HG03442 (cell line): ENCODE results near the gene SERAC1.

Experiments
- ATAC-seq: cut with Tn5 transposase; IDR thresholded peaks from one replicate; pipeline ENCODE4 v1.9.1; 2021; ENCODE audit warnings: mild to moderate bottlenecking, moderate library complexity; ENCODE audit not compliant: unreplicated experiment

Gene SERAC1

GRCh38 chr6:158081657-158081935, 86.5 kb downstream of the SERAC1 start:
- ATAC-seq: no peak

DNA sequence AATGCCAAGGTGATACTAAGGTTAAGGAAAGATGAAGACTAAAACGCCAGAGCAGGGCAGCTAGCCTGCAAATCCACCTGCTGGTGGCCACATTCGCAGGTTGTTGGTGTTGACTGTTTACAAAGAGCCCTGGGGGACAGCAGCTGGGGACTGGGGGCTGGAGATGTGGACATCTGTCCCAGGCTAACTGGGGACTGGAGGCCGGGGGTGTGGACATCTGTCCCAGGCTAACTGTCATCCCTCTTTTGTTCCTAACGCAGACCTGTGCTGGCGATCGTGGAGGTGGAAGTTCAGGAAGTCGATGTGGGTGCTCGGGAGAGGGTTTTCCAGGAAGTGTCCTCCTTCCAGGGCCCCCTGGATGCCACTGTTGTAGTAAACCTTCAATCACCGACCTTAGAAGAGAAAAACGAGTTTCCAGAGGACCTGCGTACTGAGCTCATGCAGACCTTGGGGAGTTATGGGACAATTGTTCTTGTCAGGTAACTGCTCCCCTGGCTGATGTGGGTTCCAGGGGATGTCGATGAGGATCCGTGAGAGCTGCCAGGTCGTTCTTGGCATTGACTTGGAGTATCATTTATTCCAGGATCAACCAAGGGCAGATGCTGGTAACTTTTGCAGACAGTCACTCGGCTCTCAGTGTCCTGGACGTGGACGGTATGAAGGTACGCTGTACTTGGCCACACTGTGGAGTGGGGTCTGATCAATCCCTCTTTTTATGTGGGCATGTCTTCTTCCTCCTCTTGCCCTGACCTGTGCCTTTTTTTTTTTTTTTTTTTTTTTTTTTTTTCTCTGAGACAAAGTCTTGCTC, 87.0 kb downstream of the SERAC1 start:
- no peak for ATAC-seq

- no peak for ATAC-seq
Measured at GRCh38 chr6:158078320-158078719, 89.7 kb downstream of the SERAC1 start.

- no peak for ATAC-seq
Measured at GRCh38 chr6:158077676-158078075, 90.4 kb downstream of the SERAC1 start.

DNA sequence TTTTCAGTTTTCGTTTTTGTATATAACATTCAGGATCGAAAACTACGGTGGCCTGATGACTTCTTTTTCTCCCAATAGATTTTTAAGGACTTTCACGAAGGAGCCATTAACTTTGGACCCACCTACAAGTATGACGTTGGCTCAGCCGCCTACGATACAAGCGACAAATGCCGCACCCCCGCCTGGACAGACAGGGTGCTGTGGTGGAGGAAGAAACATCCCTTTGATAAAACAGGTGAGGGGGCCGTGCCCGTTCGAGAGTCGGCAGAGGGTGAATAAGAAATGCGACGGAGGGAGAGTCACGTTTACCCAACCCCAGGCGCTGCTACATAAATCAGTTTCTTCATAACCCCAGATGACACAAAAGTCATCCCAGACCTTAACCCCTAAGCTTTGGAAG, 91.5 kb downstream of the SERAC1 start:
- ATAC-seq: no peak

- no peak for ATAC-seq
Measured at GRCh38 chr6:158073776-158074175, 94.3 kb downstream of the SERAC1 start.

DNA sequence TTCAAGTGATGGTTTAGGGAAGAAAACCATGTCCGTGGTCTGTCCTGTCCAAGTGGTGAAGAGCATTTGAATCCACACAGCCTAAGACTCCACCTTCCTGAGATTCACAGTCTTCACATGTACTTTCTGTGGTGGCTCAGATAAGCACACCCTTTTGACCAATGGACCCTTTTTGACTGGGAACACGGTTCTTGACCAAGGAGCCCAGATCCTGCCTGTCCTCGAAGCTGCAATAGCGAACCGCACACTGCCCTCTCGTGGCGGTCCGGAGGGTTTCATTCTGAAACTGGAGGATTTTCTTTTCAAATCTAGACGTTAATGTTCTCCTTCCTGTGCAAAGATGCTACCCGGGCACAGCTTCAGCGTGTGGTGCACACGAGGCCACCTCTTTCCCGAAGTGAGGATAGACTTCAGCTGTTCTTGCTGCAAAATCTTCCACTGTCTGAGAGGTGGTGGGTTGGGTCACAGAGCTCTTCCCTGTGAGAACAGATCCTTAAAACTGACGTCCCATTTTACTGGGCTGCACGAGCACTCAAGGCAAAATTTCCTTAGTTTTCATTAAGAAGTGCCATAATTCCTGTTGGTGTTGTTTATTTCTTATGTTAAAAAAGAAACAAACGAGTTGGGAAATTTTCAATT, 95.9 kb downstream of the SERAC1 start:
- ATAC-seq: no peak

GRCh38 chr6:158071121-158072082, 96.7 kb downstream of the SERAC1 start:
- ATAC-seq: no peak

GRCh38 chr6:158070513-158070912, 97.5 kb downstream of the SERAC1 start:
- ATAC-seq: no peak

DNA sequence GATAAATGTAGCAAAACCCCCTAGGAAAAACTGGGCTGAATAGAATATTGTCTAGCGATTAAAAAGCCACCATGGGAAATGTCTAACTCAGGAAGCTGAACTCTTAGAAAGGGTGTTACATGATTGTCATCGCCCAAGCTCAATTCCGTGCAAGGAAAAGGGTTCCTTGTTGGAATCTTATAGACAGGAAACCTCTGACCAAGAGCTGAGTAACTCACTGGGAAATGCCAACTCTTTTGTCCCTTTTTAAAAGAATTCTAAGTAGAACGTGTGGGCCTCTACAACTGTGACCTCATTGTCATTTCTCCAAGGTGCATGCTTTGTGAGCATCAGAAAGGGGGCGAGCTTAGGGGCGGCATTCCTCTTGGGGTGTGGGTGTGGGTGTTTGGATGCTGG, 98.3 kb downstream of the SERAC1 start:
- no peak for ATAC-seq

DNA sequence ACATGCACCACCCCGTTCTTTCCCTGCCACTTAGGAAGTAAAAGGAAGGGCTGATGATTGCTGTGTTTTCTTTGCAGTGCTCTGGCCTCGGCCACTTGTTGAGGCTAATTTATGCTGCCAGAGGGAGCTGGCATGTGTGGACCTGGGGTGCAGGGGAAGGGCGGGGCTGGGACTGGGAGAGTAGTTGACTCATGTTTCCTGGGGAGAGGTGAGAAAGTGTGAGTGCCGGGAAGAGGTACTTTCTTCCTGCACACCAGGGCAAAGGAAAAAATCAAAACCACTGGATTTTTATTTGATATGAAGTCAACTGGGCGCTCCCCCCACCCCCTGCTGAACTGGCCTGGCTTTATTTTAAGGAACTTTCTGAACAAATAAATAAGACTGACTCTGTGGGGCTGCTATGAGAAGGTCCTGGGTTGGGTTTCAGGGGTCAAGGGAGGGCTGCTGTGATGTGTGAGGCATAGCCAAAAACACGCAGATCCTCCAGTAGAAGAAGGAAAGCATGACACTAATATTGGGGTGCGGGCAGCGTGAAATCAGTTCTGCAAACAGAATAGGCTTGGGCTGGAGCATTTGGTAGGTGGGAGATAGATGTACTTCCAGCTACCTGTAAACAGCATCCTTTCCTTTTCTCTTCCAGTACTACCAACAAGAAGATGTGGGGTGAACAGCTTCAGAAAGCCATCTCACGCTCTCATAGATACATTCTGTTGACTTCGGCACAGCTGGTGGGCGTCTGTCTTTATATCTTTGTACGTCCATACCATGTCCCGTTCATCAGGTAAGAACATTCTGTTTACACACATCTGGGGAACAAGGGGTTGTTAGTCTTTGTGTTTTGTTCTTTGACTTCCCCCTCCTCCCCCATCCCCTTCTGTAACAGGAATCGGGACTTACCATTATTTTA, 98.9 kb downstream of the SERAC1 start:
- ATAC-seq: no peak

DNA sequence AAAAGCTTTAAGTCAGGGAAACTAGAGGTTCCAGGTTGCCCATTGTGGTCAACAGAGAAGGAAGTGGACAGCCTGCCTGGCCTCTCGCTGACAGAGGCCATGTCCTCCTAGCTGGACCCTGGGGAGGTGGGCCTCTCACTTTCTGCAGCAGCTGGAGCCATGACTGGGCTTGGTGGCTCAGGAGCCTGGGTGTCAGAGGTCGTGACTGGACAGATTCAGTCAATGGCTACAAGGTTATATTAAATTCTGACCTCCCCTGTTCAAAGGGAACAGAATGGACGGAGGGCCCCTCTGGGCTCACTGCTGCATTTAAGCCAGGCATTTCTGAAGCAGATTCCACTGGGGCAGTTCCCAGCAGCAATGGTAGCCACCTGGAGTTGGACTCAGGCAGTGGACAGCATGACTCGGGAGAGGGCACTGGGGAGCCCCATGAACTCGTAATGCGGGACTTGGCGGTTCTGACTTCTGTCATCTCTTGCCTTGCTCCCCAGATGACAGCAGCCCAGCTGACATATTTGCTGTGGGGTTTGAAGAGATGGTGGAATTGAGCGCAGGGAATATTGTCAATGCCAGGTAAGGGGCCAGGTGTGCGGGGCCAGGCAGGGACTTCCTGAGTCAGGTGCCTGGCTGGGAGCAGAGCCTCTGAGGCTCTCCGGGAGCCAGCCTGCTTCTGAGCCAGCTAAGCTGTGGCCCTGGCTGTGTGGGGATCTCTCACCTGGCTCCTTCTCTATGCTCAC, 99.7 kb downstream of the SERAC1 start:
- ATAC-seq: no peak

DNA sequence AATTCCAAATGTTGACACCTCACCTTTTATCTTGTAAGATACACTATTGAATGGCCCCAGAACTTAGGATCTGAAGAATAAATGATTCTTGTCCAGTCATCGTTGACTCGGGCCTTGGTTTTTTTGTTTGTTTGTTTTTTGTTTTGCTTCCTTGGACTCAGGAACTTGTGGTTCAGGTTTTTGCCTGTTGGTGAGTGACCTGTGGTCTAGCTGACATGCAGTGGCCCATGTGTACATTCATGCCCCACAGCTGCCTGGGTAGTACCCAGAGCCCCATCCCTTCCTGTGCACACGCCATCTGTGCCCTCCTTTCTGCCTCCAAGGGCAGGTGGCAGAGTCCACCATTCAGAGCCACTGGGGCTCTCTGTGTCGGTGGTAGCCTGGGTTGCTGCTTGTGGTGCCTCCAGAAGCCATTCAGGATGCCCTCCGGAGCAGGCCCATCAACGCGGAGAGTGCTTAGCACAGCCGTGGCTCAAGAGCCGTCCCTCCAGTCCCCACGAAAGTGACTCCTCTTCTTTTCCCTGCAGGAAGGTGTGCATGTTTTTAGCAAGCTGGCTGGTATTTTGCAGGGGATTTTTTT, 100.5 kb downstream of the SERAC1 start:
- no peak for ATAC-seq

GRCh38 chr6:158066136-158066781, 101.8 kb downstream of the SERAC1 start:
- ATAC-seq: no peak

GRCh38 chr6:158064725-158065251, 103.3 kb downstream of the SERAC1 start:
- no peak for ATAC-seq

DNA sequence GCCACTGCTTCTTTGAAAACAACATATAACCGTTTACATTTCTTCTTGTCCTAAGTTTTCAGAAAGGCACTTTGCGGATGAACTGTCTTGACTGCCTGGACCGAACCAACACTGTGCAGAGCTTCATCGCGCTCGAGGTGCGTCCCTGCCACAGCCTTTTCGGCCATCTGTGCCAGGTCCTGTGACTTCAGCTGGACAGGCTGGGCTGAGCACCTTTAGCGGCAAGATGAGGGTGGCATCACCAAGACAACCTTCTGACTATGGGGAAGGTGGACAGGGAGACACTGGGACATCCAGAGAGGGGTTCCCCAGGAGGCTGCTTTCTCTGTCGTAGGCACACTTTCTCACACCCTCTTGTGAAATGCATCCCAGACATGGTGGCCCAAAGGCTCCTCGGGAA, 104.3 kb downstream of the SERAC1 start:
- no peak for ATAC-seq

DNA sequence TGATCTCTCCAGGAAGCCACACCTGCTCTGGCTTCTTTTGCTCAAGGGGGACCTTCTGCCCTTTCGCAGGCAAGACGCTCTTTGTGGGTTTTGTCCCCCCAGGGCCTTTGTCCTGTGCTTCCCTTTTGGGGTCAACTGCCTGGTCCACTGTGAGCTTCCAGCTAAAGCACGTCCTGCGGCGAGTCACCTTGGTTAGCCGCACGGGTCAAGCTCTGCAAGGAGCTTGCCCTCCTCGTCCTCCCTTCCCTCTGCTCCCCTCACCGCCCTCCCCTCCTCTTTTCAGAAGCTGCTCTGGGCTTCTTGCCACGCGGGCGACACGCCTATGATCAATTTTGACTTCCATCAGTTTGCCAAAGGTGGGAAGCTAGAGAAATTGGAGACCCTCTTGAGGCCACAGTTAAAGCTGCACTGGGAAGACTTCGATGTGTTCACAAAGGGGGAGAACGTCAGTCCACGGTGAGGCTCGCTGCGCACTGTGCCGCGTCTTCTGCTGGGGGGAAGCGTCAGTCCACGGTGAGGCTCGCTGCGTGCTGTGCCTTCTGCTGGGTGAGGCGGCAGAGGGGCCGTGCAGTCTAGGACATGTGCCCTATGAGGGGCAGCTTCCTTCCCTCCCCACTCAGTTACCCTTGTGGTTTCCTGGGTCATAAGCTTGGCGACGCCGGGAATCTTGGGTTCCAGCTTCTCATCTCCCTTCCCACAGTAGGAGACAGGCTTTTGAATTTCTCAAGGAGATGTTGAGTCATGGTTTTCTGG, 106.2 kb downstream of the SERAC1 start:
- no peak for ATAC-seq

DNA sequence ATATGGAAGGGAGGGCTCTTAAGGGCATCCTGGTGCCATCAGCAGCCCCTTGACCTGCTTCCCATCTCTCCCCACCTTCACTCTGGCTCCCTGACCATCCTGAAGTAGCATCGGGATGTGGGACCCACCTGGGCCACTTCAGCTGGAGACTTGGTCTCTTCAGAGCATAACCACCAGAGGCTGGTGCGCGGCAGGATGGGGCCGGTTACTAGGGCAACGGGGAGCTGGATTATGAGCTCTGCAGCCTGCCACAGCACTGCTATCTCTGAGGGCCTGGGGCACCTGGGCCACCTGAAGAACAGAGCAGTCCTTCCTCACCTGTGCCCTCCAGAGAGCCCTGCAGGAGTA, 106.7 kb downstream of the SERAC1 start:
- no peak for ATAC-seq
